SK-N-SH (cell line): ENCODE measurements around the gene SPATA32. TPM values are rescaled to one million over a fixed set of nuclear protein-coding genes. Genes with fewer than 3 reads are reported as not detected.

ENCODE experiments used
- CTCF ChIA-PET: fragments of 300-600, 350-600 bp; formaldehyde crosslinking; extraction: SDS; loops from one replicate; lab custom pipeline; 2021; lab: Yijun Ruan, JAX
- POLR2A ChIA-PET: fragments of 350-600 bp; sonication (Branson Sonifier 250); formaldehyde crosslinking; extraction: SDS; loops from one replicate; lab custom pipeline; 2020; ENCODE audit warnings: antibody characterized with exemption, inconsistent platforms; lab: Yijun Ruan, JAX
- DNase-seq: peaks from one replicate; pipeline ENCODE4 v3.0.0; 2012
- H2AFZ ChIP-seq: fragments of 200-600 bp; sonication (generic); 2 replicates; pipeline ENCODE4 v1.8.1; 2016; ENCODE audit warnings: antibody characterized with exemption, mild to moderate bottlenecking, low read depth
- H3F3A ChIP-seq: fragments of 200-600 bp; sonication (generic); replicated peaks from 2 replicates; pipeline ENCODE3; 2016; ENCODE audit warnings: antibody characterized with exemption, mild to moderate bottlenecking; ENCODE audit not compliant: insufficient read depth
- H3K27ac ChIP-seq, 2 experiments: fragments of 200-500 bp in 1 of 2; fragments of 200-600 bp in 1 of 2; sonication (Bioruptor generic) in 1 of 2; sonication (generic), shearing (Covaris generic) in 1 of 2; 2 replicates each; pipeline versions ENCODE4 v1.5.1 to v1.6.1; 2014 to 2016; ENCODE audit warnings: low read depth in 2 of 2, inconsistent platforms in 1 of 2, low read length in 1 of 2, mild to moderate bottlenecking in 1 of 2, mixed read lengths in 1 of 2
- H3K27me3 ChIP-seq: fragments of 200-600 bp; sonication (generic), shearing (Covaris generic); 2 replicates; pipeline ENCODE4 v1.6.1; 2016; ENCODE audit warnings: mixed run types; ENCODE audit not compliant: insufficient read depth
- H3K36me3 ChIP-seq, 2 experiments: fragments of 200-500 bp in 1 of 2; fragments of 200-600 bp in 1 of 2; sonication (Bioruptor generic) in 1 of 2; sonication (generic) in 1 of 2; replicated peaks in 1 of 2; 2 replicates each; pipeline versions ENCODE3 to v1.5.1; 2014 to 2016; ENCODE audit warnings: low read length in 1 of 2, mild to moderate bottlenecking in 1 of 2; ENCODE audit not compliant: insufficient read depth in 2 of 2, control insufficient read depth in 1 of 2
- H3K4me1 ChIP-seq, 2 experiments: fragments of 200-500 bp in 1 of 2; fragments of 200-600 bp in 1 of 2; sonication (Bioruptor generic) in 1 of 2; sonication (generic), shearing (Covaris generic) in 1 of 2; 2 replicates each; pipeline versions ENCODE4 v1.5.1 to v1.6.1; 2014 to 2016; ENCODE audit warnings: low read depth in 1 of 2, low read length in 1 of 2, mixed run types in 1 of 2; ENCODE audit not compliant: insufficient read depth in 2 of 2, control insufficient read depth in 1 of 2
- H3K4me2 ChIP-seq: fragments of 200-600 bp; sonication (generic), shearing (Covaris generic); 2 replicates; pipeline ENCODE4 v1.6.1; 2017; ENCODE audit warnings: mixed run types
- H3K4me3 ChIP-seq, 2 experiments: fragments of 200-500 bp in 1 of 2; fragments of 200-600 bp in 1 of 2; sonication (Bioruptor generic) in 1 of 2; sonication (generic), shearing (Covaris generic) in 1 of 2; 2 replicates each; pipeline versions ENCODE4 v1.5.1 to v1.8.1; 2014 to 2016; ENCODE audit warnings: low read depth in 2 of 2, inconsistent platforms in 1 of 2, low read length in 1 of 2, mild to moderate bottlenecking in 1 of 2, mixed read lengths in 1 of 2, moderate library complexity in 1 of 2
- H3K79me2 ChIP-seq: fragments of 200-600 bp; sonication (generic); 2 replicates; pipeline ENCODE4 v1.8.1; 2017; ENCODE audit warnings: mild to moderate bottlenecking; ENCODE audit not compliant: insufficient read depth
- H3K9ac ChIP-seq: fragments of 200-600 bp; sonication (generic); 2 replicates; pipeline ENCODE4 v1.6.1; 2017; ENCODE audit warnings: mixed run types
- H3K9me2 ChIP-seq: fragments of 200-600 bp; sonication (generic); 2 replicates; pipeline ENCODE4 v1.6.1; 2017; ENCODE audit warnings: mixed run types
- H3K9me3 ChIP-seq: fragments of 200-600 bp; sonication (generic); 2 replicates; pipeline ENCODE4 v1.6.1; 2017; ENCODE audit warnings: mixed run types, mild to moderate bottlenecking, moderate library complexity
- H4K20me1 ChIP-seq: fragments of 200-600 bp; sonication (generic); 2 replicates; pipeline ENCODE4 v1.6.1; 2017; ENCODE audit warnings: mild to moderate bottlenecking, mixed run types; ENCODE audit not compliant: insufficient read depth
- CHD2 ChIP-seq: fragments of 150-350 bp; IDR thresholded peaks from 2 replicates; pipeline ENCODE4 v1.6.1; 2018; ENCODE audit warnings: low read length; ENCODE audit not compliant: partially characterized antibody
- EP300 ChIP-seq, 2 experiments: IDR thresholded peaks; 2 replicates each; pipeline versions ENCODE4 v1.4.0 to v1.6.1; 2012; ENCODE audit warnings: borderline replicate concordance in 1 of 2, low read depth in 1 of 2, low read length in 1 of 2
- FOSL2 ChIP-seq: IDR thresholded peaks from 2 replicates; pipeline ENCODE4 v1.4.0; 2012; ENCODE audit warnings: low read depth, mild to moderate bottlenecking, moderate library complexity, borderline replicate concordance
- MXI1 ChIP-seq: IDR thresholded peaks from 2 replicates; pipeline ENCODE4 v1.6.1; 2012; ENCODE audit warnings: mild to moderate bottlenecking, low read depth, low read length, improper control_type of control experiment
- NRF1 ChIP-seq: IDR thresholded peaks from 2 replicates; pipeline ENCODE4 v1.6.1; 2012; ENCODE audit warnings: low read depth, mild to moderate bottlenecking, low read length
- RAD21 ChIP-seq: IDR thresholded peaks from 2 replicates; pipeline ENCODE4 v1.6.1; 2012; ENCODE audit warnings: mild to moderate bottlenecking, low read length
- SMC3 ChIP-seq: IDR thresholded peaks from 2 replicates; pipeline ENCODE4 v1.6.1; 2012; ENCODE audit warnings: low read depth, low read length, improper control_type of control experiment
- WGBS: methylation state at CpG from one replicate; pipeline ENCODE4 v1.1.6; 2017; ENCODE audit warnings: low lambda C conversion rate; 5-methylcytosine and 5-hydroxymethylcytosine counted together
- polyA plus RNA-seq, 3 experiments: library from polyadenylated mRNA; depleted of rRNA; stranded (reverse); fragments of >200 nt; gene quantifications; 2 replicates each; pipeline ENCODE4 v1.2.3, GENCODE V29; 2012
- TF ChIP-seq, protein P1 (sequence below): fragments of 150-350 bp; IDR thresholded peaks from 2 replicates; pipeline ENCODE4 v1.6.1; 2017; ENCODE audit warnings: antibody characterized with exemption, low read length, low read depth, borderline replicate concordance
- TF ChIP-seq, protein P2 (sequence below): fragments of 200-600 bp; sonication (generic); IDR thresholded peaks from 2 replicates; pipeline ENCODE4 v1.6.1; 2017; ENCODE audit warnings: antibody characterized with exemption, mild to moderate bottlenecking, moderate library complexity
- TF ChIP-seq, protein P3 (sequence below): IDR thresholded peaks from 2 replicates; pipeline ENCODE4 v1.6.1; 2012; ENCODE audit warnings: mild to moderate bottlenecking, low read depth, low read length, moderate library complexity

Gene SPATA32
- polyA plus RNA-seq, 1 of the 3 experiments (the other 2 are of a cell fraction) = not detected

GRCh38 chr17:45235416-45236281 lies 26.2 kb downstream of the SPATA32 start:
- H2AFZ ChIP-seq = no peak overlapping the region
- POLR2A ChIA-PET = no interaction called here

More at GRCh38 chr17:45235416-45236281, 26.2 kb downstream of the SPATA32 start:
- TF ChIP-seq CHD2 (no peak), MXI1 (no peak), FOSL2 (no peak), NRF1 (no peak), SMC3 (peak; percentile 74), EP300 (IDR thresholded peaks at IDR 0.05; ENCODE audit: borderline replicate concordance in 1 of 2, low read depth in 1 of 2, low read length in 1 of 2) (no peak), RAD21 (peak; percentile 65)
- TF ChIP-seq, protein P1, sequence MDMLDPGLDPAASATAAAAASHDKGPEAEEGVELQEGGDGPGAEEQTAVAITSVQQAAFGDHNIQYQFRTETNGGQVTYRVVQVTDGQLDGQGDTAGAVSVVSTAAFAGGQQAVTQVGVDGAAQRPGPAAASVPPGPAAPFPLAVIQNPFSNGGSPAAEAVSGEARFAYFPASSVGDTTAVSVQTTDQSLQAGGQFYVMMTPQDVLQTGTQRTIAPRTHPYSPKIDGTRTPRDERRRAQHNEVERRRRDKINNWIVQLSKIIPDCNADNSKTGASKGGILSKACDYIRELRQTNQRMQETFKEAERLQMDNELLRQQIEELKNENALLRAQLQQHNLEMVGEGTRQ = no peak
- TF ChIP-seq, protein P2, sequence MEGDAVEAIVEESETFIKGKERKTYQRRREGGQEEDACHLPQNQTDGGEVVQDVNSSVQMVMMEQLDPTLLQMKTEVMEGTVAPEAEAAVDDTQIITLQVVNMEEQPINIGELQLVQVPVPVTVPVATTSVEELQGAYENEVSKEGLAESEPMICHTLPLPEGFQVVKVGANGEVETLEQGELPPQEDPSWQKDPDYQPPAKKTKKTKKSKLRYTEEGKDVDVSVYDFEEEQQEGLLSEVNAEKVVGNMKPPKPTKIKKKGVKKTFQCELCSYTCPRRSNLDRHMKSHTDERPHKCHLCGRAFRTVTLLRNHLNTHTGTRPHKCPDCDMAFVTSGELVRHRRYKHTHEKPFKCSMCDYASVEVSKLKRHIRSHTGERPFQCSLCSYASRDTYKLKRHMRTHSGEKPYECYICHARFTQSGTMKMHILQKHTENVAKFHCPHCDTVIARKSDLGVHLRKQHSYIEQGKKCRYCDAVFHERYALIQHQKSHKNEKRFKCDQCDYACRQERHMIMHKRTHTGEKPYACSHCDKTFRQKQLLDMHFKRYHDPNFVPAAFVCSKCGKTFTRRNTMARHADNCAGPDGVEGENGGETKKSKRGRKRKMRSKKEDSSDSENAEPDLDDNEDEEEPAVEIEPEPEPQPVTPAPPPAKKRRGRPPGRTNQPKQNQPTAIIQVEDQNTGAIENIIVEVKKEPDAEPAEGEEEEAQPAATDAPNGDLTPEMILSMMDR = peak; percentile 83
- TF ChIP-seq, protein P3, sequence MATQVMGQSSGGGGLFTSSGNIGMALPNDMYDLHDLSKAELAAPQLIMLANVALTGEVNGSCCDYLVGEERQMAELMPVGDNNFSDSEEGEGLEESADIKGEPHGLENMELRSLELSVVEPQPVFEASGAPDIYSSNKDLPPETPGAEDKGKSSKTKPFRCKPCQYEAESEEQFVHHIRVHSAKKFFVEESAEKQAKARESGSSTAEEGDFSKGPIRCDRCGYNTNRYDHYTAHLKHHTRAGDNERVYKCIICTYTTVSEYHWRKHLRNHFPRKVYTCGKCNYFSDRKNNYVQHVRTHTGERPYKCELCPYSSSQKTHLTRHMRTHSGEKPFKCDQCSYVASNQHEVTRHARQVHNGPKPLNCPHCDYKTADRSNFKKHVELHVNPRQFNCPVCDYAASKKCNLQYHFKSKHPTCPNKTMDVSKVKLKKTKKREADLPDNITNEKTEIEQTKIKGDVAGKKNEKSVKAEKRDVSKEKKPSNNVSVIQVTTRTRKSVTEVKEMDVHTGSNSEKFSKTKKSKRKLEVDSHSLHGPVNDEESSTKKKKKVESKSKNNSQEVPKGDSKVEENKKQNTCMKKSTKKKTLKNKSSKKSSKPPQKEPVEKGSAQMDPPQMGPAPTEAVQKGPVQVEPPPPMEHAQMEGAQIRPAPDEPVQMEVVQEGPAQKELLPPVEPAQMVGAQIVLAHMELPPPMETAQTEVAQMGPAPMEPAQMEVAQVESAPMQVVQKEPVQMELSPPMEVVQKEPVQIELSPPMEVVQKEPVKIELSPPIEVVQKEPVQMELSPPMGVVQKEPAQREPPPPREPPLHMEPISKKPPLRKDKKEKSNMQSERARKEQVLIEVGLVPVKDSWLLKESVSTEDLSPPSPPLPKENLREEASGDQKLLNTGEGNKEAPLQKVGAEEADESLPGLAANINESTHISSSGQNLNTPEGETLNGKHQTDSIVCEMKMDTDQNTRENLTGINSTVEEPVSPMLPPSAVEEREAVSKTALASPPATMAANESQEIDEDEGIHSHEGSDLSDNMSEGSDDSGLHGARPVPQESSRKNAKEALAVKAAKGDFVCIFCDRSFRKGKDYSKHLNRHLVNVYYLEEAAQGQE = no peak
- CTCF ChIA-PET = interaction anchor here (0.6 to 11.1 kb wide), 36 partner anchors 10 to 637 kb away, joined by 3 to 232 read pairs (median 6); partner anchors contain the start of genes ACBD4, FMNL1, HEXIM1 and MAP3K14
- Histone ChIP-seq H3K4me1 (peaks cover 4 to 16% of the 10 kb centered on the region in 2 experiments; a peak in 2 of 4 replicates), H3F3A (no peaks in the 10 kb centered on the region), H3K9me2 (no peaks in the 10 kb centered on the region), H3K9ac (no peak overlapping the region), H3K79me2 (no peaks in the 10 kb centered on the region), H3K36me3 (no peaks in the 10 kb centered on the region), H3K4me2 (no peak overlapping the region), H4K20me1 (no peaks in the 10 kb centered on the region), H3K27me3 (no peaks in the 10 kb centered on the region), H3K9me3 (no peaks in the 10 kb centered on the region), H3K27ac (no peak overlapping the region), H3K4me3 (no peak overlapping the region)
- WGBS = 24% methylated on average over 9 of the region's 20 CpGs
- DNase-seq = peak; percentile 81
